Measurements from ENCODE around the gene UCK2.

Gene UCK2

DNA sequence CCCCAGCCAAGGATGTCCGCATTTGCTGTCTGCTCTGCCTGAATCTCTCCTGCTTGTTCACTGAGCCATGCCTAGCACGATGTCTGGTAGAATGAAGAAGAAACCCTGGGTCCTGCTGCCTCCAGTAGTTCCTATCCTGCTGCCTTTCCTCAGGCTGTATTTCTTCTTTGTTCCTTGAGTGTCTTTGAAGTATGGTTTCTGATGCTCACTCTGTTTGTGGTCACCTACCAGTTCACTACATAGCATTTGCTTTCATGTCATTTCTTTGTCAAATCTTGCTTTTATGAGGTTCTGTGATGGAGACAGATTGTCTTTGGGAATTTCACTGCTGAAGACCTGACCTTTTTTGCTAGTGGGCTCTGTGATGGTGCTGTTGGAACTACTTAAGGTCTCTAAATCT is 5.9 kb downstream of the UCK2 start:
- DNase-seq (ENCODE audit: low spot score): no peak
- TF ChIP-seq, protein P1, sequence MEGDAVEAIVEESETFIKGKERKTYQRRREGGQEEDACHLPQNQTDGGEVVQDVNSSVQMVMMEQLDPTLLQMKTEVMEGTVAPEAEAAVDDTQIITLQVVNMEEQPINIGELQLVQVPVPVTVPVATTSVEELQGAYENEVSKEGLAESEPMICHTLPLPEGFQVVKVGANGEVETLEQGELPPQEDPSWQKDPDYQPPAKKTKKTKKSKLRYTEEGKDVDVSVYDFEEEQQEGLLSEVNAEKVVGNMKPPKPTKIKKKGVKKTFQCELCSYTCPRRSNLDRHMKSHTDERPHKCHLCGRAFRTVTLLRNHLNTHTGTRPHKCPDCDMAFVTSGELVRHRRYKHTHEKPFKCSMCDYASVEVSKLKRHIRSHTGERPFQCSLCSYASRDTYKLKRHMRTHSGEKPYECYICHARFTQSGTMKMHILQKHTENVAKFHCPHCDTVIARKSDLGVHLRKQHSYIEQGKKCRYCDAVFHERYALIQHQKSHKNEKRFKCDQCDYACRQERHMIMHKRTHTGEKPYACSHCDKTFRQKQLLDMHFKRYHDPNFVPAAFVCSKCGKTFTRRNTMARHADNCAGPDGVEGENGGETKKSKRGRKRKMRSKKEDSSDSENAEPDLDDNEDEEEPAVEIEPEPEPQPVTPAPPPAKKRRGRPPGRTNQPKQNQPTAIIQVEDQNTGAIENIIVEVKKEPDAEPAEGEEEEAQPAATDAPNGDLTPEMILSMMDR (IDR thresholded peaks at IDR 0.05): no peak
- no peak overlapping the region for H3K27ac ChIP-seq
- H3K4me3 ChIP-seq: no peak overlapping the region

DNA sequence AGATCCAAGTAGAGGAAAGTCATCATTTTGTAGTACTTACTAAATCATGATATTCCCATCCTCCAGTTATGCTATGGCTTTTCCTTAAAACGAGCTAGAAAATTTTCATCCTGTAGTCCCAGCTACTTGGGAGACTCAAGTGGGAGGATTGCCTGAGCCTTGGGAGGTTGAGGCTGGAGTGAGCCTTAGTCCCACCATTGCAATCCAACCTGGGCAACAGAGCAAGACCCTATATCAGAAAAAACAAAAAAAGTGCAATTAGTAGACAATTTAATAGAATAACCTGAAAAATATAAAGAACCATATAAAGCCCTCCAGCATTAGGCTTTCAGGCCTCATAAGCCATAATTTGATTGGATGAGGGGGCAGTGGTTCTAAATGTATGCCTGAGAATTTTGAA is 6.8 kb downstream of the UCK2 start:
- Histone ChIP-seq H3K4me3 (no peak overlapping the region), H3K27ac (no peak overlapping the region)
- TF ChIP-seq, protein P1 (IDR thresholded peaks at IDR 0.05): no peak
- DNase-seq (ENCODE audit: low spot score): no peak

DNA sequence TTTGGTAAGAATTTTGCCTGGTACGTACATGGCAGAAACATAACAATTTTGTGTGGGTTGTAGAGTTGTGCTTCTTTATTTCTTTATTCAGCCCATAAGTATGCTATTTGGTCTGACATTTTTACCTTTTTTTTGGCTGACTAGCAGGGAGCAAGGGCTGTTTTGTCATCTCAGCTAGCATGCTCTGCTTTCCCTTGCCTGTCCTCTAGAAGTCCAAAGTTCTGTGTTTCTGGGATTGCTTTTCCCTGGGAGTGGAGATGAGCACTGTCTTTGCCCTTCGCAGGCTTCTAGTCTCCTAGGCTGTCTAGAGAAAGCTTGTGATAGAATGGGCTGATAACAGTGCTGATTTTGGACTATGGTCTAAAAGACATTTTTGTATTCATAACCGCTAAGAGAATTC is 7.5 kb downstream of the UCK2 start:
- TF ChIP-seq, protein P1 (IDR thresholded peaks at IDR 0.05): no peak
- DNase-seq (ENCODE audit: low spot score): no peak
- Histone ChIP-seq H3K27ac (no peak overlapping the region), H3K4me3 (no peak overlapping the region)

- TF ChIP-seq, protein P1 (IDR thresholded peaks at IDR 0.05): no peak
- Histone ChIP-seq H3K27ac (no peak overlapping the region), H3K4me3 (no peak overlapping the region)
- no peak for DNase-seq (ENCODE audit: low spot score)
Measured at GRCh38 chr1:165836664-165837482, 9.5 kb downstream of the UCK2 start.

GRCh38 chr1:165837838-165838364 is 10.5 kb downstream of the UCK2 start:
- DNase-seq (ENCODE audit: low spot score): no peak
- Histone ChIP-seq H3K27ac (no peak overlapping the region), H3K4me3 (no peak overlapping the region)
- TF ChIP-seq, protein P1 (IDR thresholded peaks at IDR 0.05): no peak

GRCh38 chr1:165840423-165840822 is 13.0 kb downstream of the UCK2 start:
- Histone ChIP-seq H3K4me3 (no peak overlapping the region), H3K27ac (no peak overlapping the region)
- DNase-seq (ENCODE audit: low spot score): no peak
- TF ChIP-seq, protein P1 (IDR thresholded peaks at IDR 0.05): no peak

- Histone ChIP-seq H3K27ac (no peak overlapping the region), H3K4me3 (no peak overlapping the region)
- no peak for DNase-seq (ENCODE audit: low spot score)
- TF ChIP-seq, protein P1 (IDR thresholded peaks at IDR 0.05): no peak
Measured at GRCh38 chr1:165841582-165842017, 14.2 kb downstream of the UCK2 start.

All from coronary artery (tissue), 2 donors.